Hematopoietic multipotent progenitor cell treated with erythropoietin and hydrocortisone succinate and interleukin-3 and kit ligand, for 17 days (in vitro differentiated cells): ENCODE data around the gene BCL7A.
A peak's percentile ranks its signal among the peaks of the same experiment; 100 is the strongest.
"Not testable (repeated sequence)": the region's sequence is repeated elsewhere in the genome, so short reads cannot be mapped to it uniquely, and the experiment has no call there.

Experiments
- DNase-seq: peaks from one replicate; pipeline ENCODE4 v3.0.0-alpha.2; 2015; ENCODE audit warnings: low spot score

BCL7A gene

GRCh38 chr12:122028165-122028904, 6.7 kb downstream of the BCL7A start:
- no peak for DNase-seq

GRCh38 chr12:122028905-122029560, 7.3 kb downstream of the BCL7A start:
- no peak for DNase-seq

- DNase-seq, result no peak
These were observed 8.1 kb downstream of the BCL7A start for GRCh38 chr12:122029620-122030423.

- DNase-seq, result no peak
These were observed 8.8 kb downstream of the BCL7A start for GRCh38 chr12:122030424-122031035.

- peak; percentile 43 for DNase-seq
These were observed 9.9 kb downstream of the BCL7A start for GRCh38 chr12:122031342-122032216.

- no peak for DNase-seq
These were observed 10.9 kb downstream of the BCL7A start for GRCh38 chr12:122032580-122032979.

GRCh38 chr12:122035292-122035691, 13.6 kb downstream of the BCL7A start:
- no peak for DNase-seq

GRCh38 chr12:122036153-122036552, 14.5 kb downstream of the BCL7A start:
- DNase-seq, result no peak

- DNase-seq, result no peak
These were observed 19.1 kb downstream of the BCL7A start for GRCh38 chr12:122040579-122041386.

GRCh38 chr12:122041458-122041857, 19.8 kb downstream of the BCL7A start:
- not testable (repeated sequence) for DNase-seq

- no peak for DNase-seq
These were observed 21.2 kb downstream of the BCL7A start for GRCh38 chr12:122042910-122043309.

- no peak for DNase-seq
These were observed 21.8 kb downstream of the BCL7A start for GRCh38 chr12:122043476-122043875.

- no peak for DNase-seq
These were observed 23.6 kb downstream of the BCL7A start for GRCh38 chr12:122045262-122045661.

GRCh38 chr12:122046145-122046544, 24.5 kb downstream of the BCL7A start:
- no peak for DNase-seq

- DNase-seq, result no peak
These were observed 26.5 kb downstream of the BCL7A start for GRCh38 chr12:122048151-122048550.

- DNase-seq, result no peak
These were observed 28.1 kb downstream of the BCL7A start for GRCh38 chr12:122049827-122050226.

GRCh38 chr12:122050706-122051105, 29.0 kb downstream of the BCL7A start:
- no peak for DNase-seq

GRCh38 chr12:122051231-122051876, 29.7 kb downstream of the BCL7A start:
- no peak for DNase-seq

- DNase-seq, result no peak
These were observed 30.6 kb downstream of the BCL7A start for GRCh38 chr12:122052285-122052684.
